NCI-H226 (cell line): ENCODE data around the gene LCAT.
"Not testable (repeated sequence)": the region's sequence is repeated elsewhere in the genome, so short reads cannot be mapped to it uniquely, and the experiment has no call there.

ENCODE experiments used
- DNase-seq: peaks from one replicate; pipeline ENCODE4 v3.0.0-alpha.2; 2015

LCAT gene

GRCh38 chr16:67931712-67932461 lies 12.0 kb downstream of the LCAT start, which contains the start of gene CTRL:
Gene CTRL, minus strand, starts transcription at chr16:67931862. Its CDS starts 10 bp downstream, at chr16:67931852.
- DNase-seq = no peak

- no peak for DNase-seq
These were observed 13.2 kb downstream of the LCAT start for GRCh38 chr16:67930678-67931211.

- DNase-seq = no peak
These were observed 13.7 kb downstream of the LCAT start for GRCh38 chr16:67930191-67930590.

GRCh38 chr16:67928561-67929364 lies 15.2 kb downstream of the LCAT start:
- DNase-seq = peak; percentile 21

- no peak for DNase-seq
These were observed 15.8 kb downstream of the LCAT start for GRCh38 chr16:67928147-67928546.

- DNase-seq = no peak
These were observed 16.6 kb downstream of the LCAT start for GRCh38 chr16:67927131-67927941.

- DNase-seq = no peak
These were observed 17.7 kb downstream of the LCAT start for GRCh38 chr16:67926181-67926750.

- no peak for DNase-seq
These were observed 19.6 kb downstream of the LCAT start for GRCh38 chr16:67924140-67924906.

- no peak for DNase-seq
These were observed 20.4 kb downstream of the LCAT start for GRCh38 chr16:67923414-67924116.

GRCh38 chr16:67922740-67923139 lies 21.2 kb downstream of the LCAT start:
- DNase-seq = no peak

GRCh38 chr16:67922221-67922620 lies 21.7 kb downstream of the LCAT start:
- DNase-seq = no peak

- DNase-seq = no peak
These were observed 24.2 kb downstream of the LCAT start for GRCh38 chr16:67919622-67920221.

- peak; percentile 54 for DNase-seq
These were observed 26.1 kb downstream of the LCAT start for GRCh38 chr16:67917852-67918236.

- no peak for DNase-seq
These were observed 26.6 kb downstream of the LCAT start for GRCh38 chr16:67917140-67917851.

- DNase-seq = peak; percentile 39
These were observed 27.8 kb downstream of the LCAT start for GRCh38 chr16:67915831-67916723.

- DNase-seq = not testable (repeated sequence)
These were observed 28.5 kb downstream of the LCAT start for GRCh38 chr16:67915496-67915769.

GRCh38 chr16:67914758-67915495 lies 29.0 kb downstream of the LCAT start:
- no peak for DNase-seq

GRCh38 chr16:67910158-67910557 lies 33.8 kb downstream of the LCAT start:
- no peak for DNase-seq
